HEK293T (cell line): Measurements from ENCODE around the gene INTS2.
"Not testable (repeated sequence)": the region's sequence is repeated elsewhere in the genome, so short reads cannot be mapped to it uniquely, and the experiment has no call there.

Experiments used
- BHLHE40 ChIP-seq: fragments of 450-650 bp; IDR thresholded peaks from 2 replicates; pipeline ENCODE4 v1.6.1; 2016; ENCODE audit warnings: mild to moderate bottlenecking, moderate library complexity, borderline replicate concordance
- NFRKB ChIP-seq: fragments of 450-650 bp; IDR thresholded peaks from 2 replicates; pipeline ENCODE4 v1.6.1; 2016; ENCODE audit warnings: mild to moderate bottlenecking, moderate library complexity
- SP1 ChIP-seq: fragments of 450-650 bp; IDR thresholded peaks from 2 replicates; pipeline ENCODE4 v1.6.1; 2017
- SUZ12 ChIP-seq: fragments of 450-650 bp; IDR thresholded peaks from 2 replicates; pipeline ENCODE4 v1.6.1; 2016; ENCODE audit warnings: mild to moderate bottlenecking
- ZNF384 ChIP-seq: fragments of 450-650 bp; IDR thresholded peaks from 2 replicates; pipeline ENCODE4 v1.6.1; 2016

GRCh38 chr17:61826866-61827265 lies 100.9 kb downstream of the INTS2 start:
- not testable (repeated sequence) for TF ChIP-seq SUZ12, BHLHE40, ZNF384, SP1, NFRKB
